Measurements from ENCODE around the gene ROBO2.

- no peak for TF ChIP-seq CTCF (conservative IDR thresholded peaks at IDR 0.05 in 1 of 2, IDR thresholded peaks at IDR 0.05 in 1 of 2; ENCODE audit: extremely low read depth in 1 of 2, insufficient read depth in 1 of 2, low read depth in 1 of 2, low read length in 2 of 2)
- TF ChIP-seq EZH2 (IDR thresholded peaks at IDR 0.05; ENCODE audit: borderline replicate concordance, low read length), result no peak
These were observed 526.2 kb downstream of the ROBO2 start for GRCh38 chr3:77566055-77566454.
